HCT116 (cell line): ENCODE measurements around the gene ELAC1. TPM values are rescaled to one million over a fixed set of nuclear protein-coding genes. Genes with fewer than 3 reads are reported as not detected.
A peak's percentile ranks its signal among the peaks of the same experiment; 100 is the strongest.

ENCODE experiments used
- ATAC-seq: fragments of 200-7000 bp; cut with Tn5 transposase; 2 replicates; pipeline ENCODE4 v1.9.1; 2020; ENCODE audit warnings: mild to moderate bottlenecking, moderate library complexity
- BruUV-seq: library from RNA; stranded (reverse); fragments of 400-500 nt; replicated peaks from 2 replicates; lab custom pipeline; 2021; lab: Mats Ljungman, UMichigan
- CTCF ChIA-PET: fragments of 300-600 bp; sonication (Branson Sonifier 250); formaldehyde crosslinking; loops from one replicate; lab custom pipeline; 2021; ENCODE audit warnings: antibody characterized with exemption; lab: Charles Lee
- POLR2A ChIA-PET: fragments of 300-600, 350-600 bp; sonication (Branson Sonifier 250); formaldehyde crosslinking; loops from one replicate; lab custom pipeline; 2021; ENCODE audit warnings: antibody characterized with exemption; lab: Charles Lee
- RAD21 ChIA-PET, 2 experiments: fragments of 300-600 bp; sonication (Branson Sonifier 250); formaldehyde crosslinking; loops; one replicate each; lab custom pipeline; 2023; ENCODE audit warnings: low total read pairs in 2 of 2; ENCODE audit not compliant: uncharacterized antibody in 2 of 2, unreplicated experiment in 2 of 2, low non-redundant PET in 1 of 2; lab: Charles Lee
- DNase-seq: peaks from one replicate; pipeline ENCODE4 v3.0.0-alpha.2; 2010; ENCODE audit warnings: low read depth, low spot score
- H2AFZ ChIP-seq: fragments of 200-600 bp; shearing (Covaris generic), sonication (generic); 2 replicates; pipeline ENCODE4 v1.6.1; 2017; ENCODE audit warnings: low read depth, mixed run types, mixed read lengths, antibody characterized with exemption, low read length; ENCODE audit not compliant: poor library complexity, severe bottlenecking
- H3K27ac ChIP-seq: 2 replicates; pipeline ENCODE4 v1.5.1; 2012; ENCODE audit warnings: low read depth, low read length
- H3K27me3 ChIP-seq: fragments of 200-600 bp; sonication (generic); 2 replicates; pipeline ENCODE4 v1.6.1; 2016; ENCODE audit warnings: mixed run types, low read length, mixed read lengths; ENCODE audit not compliant: insufficient read depth
- H3K36me3 ChIP-seq, 2 experiments: fragments of 200-500 bp in 1 of 2; fragments of 200-600 bp in 1 of 2; sonication (Bioruptor generic) in 1 of 2; sonication (generic) in 1 of 2; 2 replicates each; pipeline versions ENCODE4 v1.5.1 to v1.6.1; 2014 to 2016; ENCODE audit warnings: low read length in 2 of 2, inconsistent platforms in 1 of 2, mixed read lengths in 1 of 2, mixed run types in 1 of 2; ENCODE audit not compliant: insufficient read depth in 2 of 2, control insufficient read depth in 1 of 2
- H3K4me1 ChIP-seq, 2 experiments: fragments of 200-600 bp in 1 of 2; sonication (generic) in 1 of 2; 2 replicates each; pipeline versions ENCODE4 v1.5.1 to v1.6.1; 2012 to 2017; ENCODE audit warnings: low read length in 2 of 2, inconsistent platforms in 1 of 2, mild to moderate bottlenecking in 1 of 2, mixed read lengths in 1 of 2, mixed run types in 1 of 2, moderate library complexity in 1 of 2; ENCODE audit not compliant: insufficient read depth in 2 of 2, control insufficient read depth in 1 of 2
- H3K4me2 ChIP-seq: fragments of 200-600 bp; sonication (generic); 2 replicates; pipeline ENCODE4 v1.6.1; 2017; ENCODE audit warnings: mixed run types, low read length, mixed read lengths
- H3K4me3 ChIP-seq, 2 experiments: fragments of 200-600 bp in 1 of 2; sonication (generic) in 1 of 2; replicated peaks in 1 of 2; 2 replicates each; pipeline ENCODE4 v1.5.1; 2011 to 2016; ENCODE audit warnings: low read length in 2 of 2, control low read depth in 1 of 2, low read depth in 1 of 2, mild to moderate bottlenecking in 1 of 2, mixed read lengths in 1 of 2, mixed run types in 1 of 2
- H3K79me2 ChIP-seq: fragments of 200-600 bp; sonication (generic); 2 replicates; pipeline ENCODE4 v1.6.1; 2017; ENCODE audit warnings: mild to moderate bottlenecking, mixed run types, low read length, moderate library complexity, mixed read lengths; ENCODE audit not compliant: insufficient read depth
- H3K9ac ChIP-seq: fragments of 200-600 bp; sonication (generic); 2 replicates; pipeline ENCODE4 v1.6.1; 2016; ENCODE audit warnings: low read length, mixed read lengths
- H3K9me2 ChIP-seq: fragments of 200-600 bp; sonication (generic), shearing (Covaris generic); 2 replicates; pipeline ENCODE4 v1.6.1; 2017; ENCODE audit warnings: mixed run types, mild to moderate bottlenecking, moderate library complexity; ENCODE audit not compliant: insufficient read depth
- H3K9me3 ChIP-seq, 2 experiments: fragments of 200-500 bp in 1 of 2; fragments of 200-600 bp in 1 of 2; sonication (Bioruptor generic) in 1 of 2; sonication (generic) in 1 of 2; 2 replicates each; pipeline ENCODE4 v1.6.1; 2014 to 2017; ENCODE audit warnings: low read length in 2 of 2, mixed read lengths in 2 of 2, inconsistent platforms in 1 of 2, low read depth in 1 of 2, mild to moderate bottlenecking in 1 of 2, mixed run types in 1 of 2, moderate library complexity in 1 of 2; ENCODE audit not compliant: control insufficient read depth in 1 of 2, insufficient read depth in 1 of 2
- H4K20me1 ChIP-seq: fragments of 200-600 bp; sonication (generic), shearing (Covaris generic); 2 replicates; pipeline ENCODE4 v1.6.1; 2017; ENCODE audit warnings: mixed run types, mild to moderate bottlenecking, moderate library complexity; ENCODE audit not compliant: insufficient read depth
- CBX3 ChIP-seq: IDR thresholded peaks from 2 replicates; pipeline ENCODE4 v1.6.1; 2012; ENCODE audit warnings: low read depth
- EGR1 ChIP-seq: IDR thresholded peaks from 2 replicates; pipeline ENCODE4 v1.6.1; 2012; ENCODE audit warnings: low read depth
- ELF1 ChIP-seq: IDR thresholded peaks from 2 replicates; pipeline ENCODE4 v1.6.1; 2012; ENCODE audit warnings: low read depth, borderline replicate concordance
- EZH2 ChIP-seq: fragments of 200-600 bp; sonication (generic); IDR thresholded peaks from 2 replicates; pipeline ENCODE4 v1.6.1; 2017; ENCODE audit warnings: antibody characterized with exemption, mixed run types
- EZH2phosphoT487 ChIP-seq: fragments of 200-600 bp; IDR thresholded peaks from 2 replicates; pipeline ENCODE4 v1.6.1; 2018; ENCODE audit warnings: antibody characterized with exemption, borderline replicate concordance
- FOSL1 ChIP-seq: IDR thresholded peaks from 2 replicates; pipeline ENCODE4 v1.6.1; 2012; ENCODE audit warnings: low read depth
- JUND ChIP-seq: IDR thresholded peaks from 2 replicates; pipeline ENCODE4 v1.6.1; 2012
- POLR2A ChIP-seq: IDR thresholded peaks from 2 replicates; pipeline ENCODE4 v1.7.0; 2011; ENCODE audit warnings: borderline replicate concordance; ENCODE audit not compliant: insufficient read depth, insufficient read length; ENCODE audit errors: extremely low read depth
- POLR2AphosphoS5 ChIP-seq: IDR thresholded peaks from 2 replicates; pipeline ENCODE4 v1.6.1; 2011; ENCODE audit warnings: mild to moderate bottlenecking, low read depth, low read length, moderate library complexity
- RAD21 ChIP-seq: IDR thresholded peaks from 2 replicates; pipeline ENCODE4 v1.6.1; 2012; ENCODE audit warnings: low read depth, mild to moderate bottlenecking
- SIN3A ChIP-seq: IDR thresholded peaks from 2 replicates; pipeline ENCODE4 v1.6.1; 2012; ENCODE audit warnings: low read depth
- SP1 ChIP-seq: IDR thresholded peaks from 2 replicates; pipeline ENCODE4 v1.6.1; 2012; ENCODE audit warnings: low read depth
- SRF ChIP-seq: IDR thresholded peaks from 2 replicates; pipeline ENCODE4 v1.6.1; 2012; ENCODE audit warnings: low read depth
- TCF7L2 ChIP-seq: IDR thresholded peaks from 2 replicates; pipeline ENCODE4 v1.7.0; 2011; ENCODE audit warnings: borderline replicate concordance, inconsistent platforms; ENCODE audit not compliant: insufficient read depth, insufficient read length; ENCODE audit errors: extremely low read depth
- YY1 ChIP-seq: IDR thresholded peaks from 2 replicates; pipeline ENCODE4 v1.6.1; 2011; ENCODE audit warnings: low read length, low read depth, moderate library complexity, mild to moderate bottlenecking; ENCODE audit not compliant: insufficient replicate concordance; ENCODE audit errors: extremely low read depth
- ZNF274 ChIP-seq: fragments of 200-500 bp; sonication (Bioruptor generic); IDR thresholded peaks from 2 replicates; pipeline ENCODE4 v1.6.1; 2014; ENCODE audit warnings: mild to moderate bottlenecking, low read depth, low read length, inconsistent platforms
- intact Hi-C: fragments of 100-400 bp; cut with micrococcal nuclease; formaldehyde crosslinking; loops from 2 replicates; pipeline ENCODE4 v1.10.0; 2022
- total RNA-seq: library from RNA; stranded (reverse); gene quantifications from one replicate; pipeline ENCODE4 v1.2.1, GENCODE V29; 2021; ENCODE audit not compliant: unreplicated experiment
- TF ChIP-seq, protein P1 (sequence below): IDR thresholded peaks from 2 replicates; pipeline ENCODE4 v1.6.1; 2012; ENCODE audit warnings: low read depth
- TF ChIP-seq, protein P2 (sequence below): IDR thresholded peaks from 2 replicates; pipeline ENCODE4 v1.6.1; 2012
- TF ChIP-seq, protein P3 (sequence below), 3 experiments: fragments of 200-600 bp in 1 of 3; sonication (generic) in 1 of 3; IDR thresholded peaks in 2 of 3; conservative IDR thresholded peaks in 1 of 3; 2 replicates each; pipeline ENCODE4 v1.5.1; 2012 to 2017; ENCODE audit warnings: low read depth in 2 of 3, low read length in 2 of 3, antibody characterized with exemption in 1 of 3, borderline replicate concordance in 1 of 3, control low read depth in 1 of 3, mild to moderate bottlenecking in 1 of 3, mixed read lengths in 1 of 3, mixed run types in 1 of 3, moderate library complexity in 1 of 3; ENCODE audit not compliant: insufficient read depth in 1 of 3
- TF ChIP-seq, protein P4 (sequence below): IDR thresholded peaks from 2 replicates; pipeline ENCODE4 v1.6.1; 2012

ELAC1 gene
- total RNA-seq, 1 experiment from 2014 or later, result 8.6 TPM

DNA sequence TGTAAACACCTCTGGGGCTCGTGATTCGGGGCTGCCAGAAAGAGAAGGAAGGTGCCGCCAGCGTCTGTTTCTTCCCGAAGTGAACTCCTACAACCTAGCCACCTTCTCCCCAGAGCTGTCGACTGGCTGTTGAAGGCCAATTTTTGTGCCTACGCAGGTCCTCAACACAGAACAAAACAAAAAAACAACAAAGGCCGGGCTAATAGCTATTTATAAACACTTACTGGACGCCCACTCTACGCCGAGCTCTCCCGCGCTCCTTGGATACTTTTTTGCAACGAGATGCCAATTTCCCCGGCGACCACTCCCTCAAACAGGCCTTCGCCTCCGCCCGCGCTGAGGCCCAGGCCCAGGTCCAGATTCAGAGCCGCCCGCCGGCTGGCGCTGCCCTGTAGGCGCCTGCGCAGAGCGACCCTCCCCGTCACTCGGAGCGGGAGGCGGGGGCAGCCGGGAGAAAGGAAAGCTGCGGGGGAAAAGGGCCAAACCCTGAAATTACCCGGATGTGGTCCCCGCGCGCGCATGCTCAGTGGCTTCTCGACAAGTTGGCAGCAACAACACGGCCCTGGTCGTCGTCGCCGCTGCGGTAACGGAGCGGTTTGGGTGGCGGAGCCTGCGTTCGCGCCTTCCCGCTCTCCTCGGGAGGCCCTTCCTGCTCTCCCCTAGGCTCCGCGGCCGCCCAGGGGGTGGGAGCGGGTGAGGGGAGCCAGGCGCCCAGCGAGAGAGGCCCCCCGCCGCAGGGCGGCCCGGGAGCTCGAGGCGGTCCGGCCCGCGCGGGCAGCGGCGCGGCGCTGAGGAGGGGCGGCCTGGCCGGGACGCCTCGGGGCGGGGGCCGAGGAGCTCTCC is 62.1 kb downstream of the ELAC1 start, which contains the start of gene SMAD4:
SMAD4 (plus strand) TSS at position 520 of the 843 bp plus-strand sequence. CDS start 16,834 bp downstream, outside the sequence.
- H3K4me1 ChIP-seq, result peaks cover 14 to 31% of the 10 kb centered on the region in 2 experiments; a peak in 3 of 4 replicates
- ChIA-PET RAD21 (no interaction called here), POLR2A (interaction anchor here (0.6 to 1.0 kb wide), 2 partner anchors 63 to 168 kb away, joined by 3 read pairs; partner anchors contain the start of gene MEX3C), CTCF (no interaction called here)
- peak within 1 kb of the TSS; percentile 98 for H3K27ac ChIP-seq
- ATAC-seq, result peak; percentile 87
- no peaks in the 10 kb centered on the region for H3K9me3 ChIP-seq
- H3K9me2 ChIP-seq, result no peaks in the 10 kb centered on the region
- H3K4me2 ChIP-seq, result peak within 1 kb of the TSS; percentile 86
- H3K4me3 ChIP-seq, result peak within 1 kb of the TSS; percentile 67 to 68
- H4K20me1 ChIP-seq, result peaks cover 22% of the 10 kb centered on the region
- H3K79me2 ChIP-seq, result peaks cover 44% of the 10 kb centered on the region
- BruUV-seq, result TSS peak; percentile 66
- H3K9ac ChIP-seq, result peak within 1 kb of the TSS; percentile 66
- peaks cover 3 to 5% of the 10 kb centered on the region in 2 experiments; a peak in 2 of 4 replicates for H3K36me3 ChIP-seq
- peak; percentile 86 for DNase-seq
- no peaks in the 10 kb centered on the region for H3K27me3 ChIP-seq
- H2AFZ ChIP-seq, result no peak within 1 kb of the TSS
- intact Hi-C loops, result loop anchor here (5.0 kb wide), 2 partner anchors 63 to 208 kb away; partner anchors contain the start of genes ELAC1 and MRO
- TF ChIP-seq, protein P1, sequence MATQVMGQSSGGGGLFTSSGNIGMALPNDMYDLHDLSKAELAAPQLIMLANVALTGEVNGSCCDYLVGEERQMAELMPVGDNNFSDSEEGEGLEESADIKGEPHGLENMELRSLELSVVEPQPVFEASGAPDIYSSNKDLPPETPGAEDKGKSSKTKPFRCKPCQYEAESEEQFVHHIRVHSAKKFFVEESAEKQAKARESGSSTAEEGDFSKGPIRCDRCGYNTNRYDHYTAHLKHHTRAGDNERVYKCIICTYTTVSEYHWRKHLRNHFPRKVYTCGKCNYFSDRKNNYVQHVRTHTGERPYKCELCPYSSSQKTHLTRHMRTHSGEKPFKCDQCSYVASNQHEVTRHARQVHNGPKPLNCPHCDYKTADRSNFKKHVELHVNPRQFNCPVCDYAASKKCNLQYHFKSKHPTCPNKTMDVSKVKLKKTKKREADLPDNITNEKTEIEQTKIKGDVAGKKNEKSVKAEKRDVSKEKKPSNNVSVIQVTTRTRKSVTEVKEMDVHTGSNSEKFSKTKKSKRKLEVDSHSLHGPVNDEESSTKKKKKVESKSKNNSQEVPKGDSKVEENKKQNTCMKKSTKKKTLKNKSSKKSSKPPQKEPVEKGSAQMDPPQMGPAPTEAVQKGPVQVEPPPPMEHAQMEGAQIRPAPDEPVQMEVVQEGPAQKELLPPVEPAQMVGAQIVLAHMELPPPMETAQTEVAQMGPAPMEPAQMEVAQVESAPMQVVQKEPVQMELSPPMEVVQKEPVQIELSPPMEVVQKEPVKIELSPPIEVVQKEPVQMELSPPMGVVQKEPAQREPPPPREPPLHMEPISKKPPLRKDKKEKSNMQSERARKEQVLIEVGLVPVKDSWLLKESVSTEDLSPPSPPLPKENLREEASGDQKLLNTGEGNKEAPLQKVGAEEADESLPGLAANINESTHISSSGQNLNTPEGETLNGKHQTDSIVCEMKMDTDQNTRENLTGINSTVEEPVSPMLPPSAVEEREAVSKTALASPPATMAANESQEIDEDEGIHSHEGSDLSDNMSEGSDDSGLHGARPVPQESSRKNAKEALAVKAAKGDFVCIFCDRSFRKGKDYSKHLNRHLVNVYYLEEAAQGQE, result no peak
- TF ChIP-seq, protein P2, sequence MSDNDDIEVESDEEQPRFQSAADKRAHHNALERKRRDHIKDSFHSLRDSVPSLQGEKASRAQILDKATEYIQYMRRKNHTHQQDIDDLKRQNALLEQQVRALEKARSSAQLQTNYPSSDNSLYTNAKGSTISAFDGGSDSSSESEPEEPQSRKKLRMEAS, result peak; percentile 47; the same call in 1 of the 2 replicates
- no peak for TF ChIP-seq FOSL1
- peak; percentile 4; the same call in 1 of the 2 replicates for TF ChIP-seq SIN3A
- peak; percentile 46; the same call in 1 of the 2 replicates for TF ChIP-seq EGR1
- peak; percentile 96 for TF ChIP-seq POLR2AphosphoS5
- peak; percentile 83 for TF ChIP-seq POLR2A
- TF ChIP-seq SP1, result no peak
- TF ChIP-seq TCF7L2, result no peak
- TF ChIP-seq RAD21, result no peak
- no peak for TF ChIP-seq EZH2phosphoT487
- no peak for TF ChIP-seq CBX3
- no peak for TF ChIP-seq YY1
- no peak for TF ChIP-seq SRF
- TF ChIP-seq, protein P3, sequence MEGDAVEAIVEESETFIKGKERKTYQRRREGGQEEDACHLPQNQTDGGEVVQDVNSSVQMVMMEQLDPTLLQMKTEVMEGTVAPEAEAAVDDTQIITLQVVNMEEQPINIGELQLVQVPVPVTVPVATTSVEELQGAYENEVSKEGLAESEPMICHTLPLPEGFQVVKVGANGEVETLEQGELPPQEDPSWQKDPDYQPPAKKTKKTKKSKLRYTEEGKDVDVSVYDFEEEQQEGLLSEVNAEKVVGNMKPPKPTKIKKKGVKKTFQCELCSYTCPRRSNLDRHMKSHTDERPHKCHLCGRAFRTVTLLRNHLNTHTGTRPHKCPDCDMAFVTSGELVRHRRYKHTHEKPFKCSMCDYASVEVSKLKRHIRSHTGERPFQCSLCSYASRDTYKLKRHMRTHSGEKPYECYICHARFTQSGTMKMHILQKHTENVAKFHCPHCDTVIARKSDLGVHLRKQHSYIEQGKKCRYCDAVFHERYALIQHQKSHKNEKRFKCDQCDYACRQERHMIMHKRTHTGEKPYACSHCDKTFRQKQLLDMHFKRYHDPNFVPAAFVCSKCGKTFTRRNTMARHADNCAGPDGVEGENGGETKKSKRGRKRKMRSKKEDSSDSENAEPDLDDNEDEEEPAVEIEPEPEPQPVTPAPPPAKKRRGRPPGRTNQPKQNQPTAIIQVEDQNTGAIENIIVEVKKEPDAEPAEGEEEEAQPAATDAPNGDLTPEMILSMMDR (IDR thresholded peaks at IDR 0.05 in 2 of 3, conservative IDR thresholded peaks at IDR 0.05 in 1 of 3; ENCODE audit: borderline replicate concordance in 1 of 3, insufficient read depth in 1 of 3, low read depth in 2 of 3, low read length in 2 of 3), result no peak
- no peak for TF ChIP-seq EZH2
- TF ChIP-seq, protein P4, sequence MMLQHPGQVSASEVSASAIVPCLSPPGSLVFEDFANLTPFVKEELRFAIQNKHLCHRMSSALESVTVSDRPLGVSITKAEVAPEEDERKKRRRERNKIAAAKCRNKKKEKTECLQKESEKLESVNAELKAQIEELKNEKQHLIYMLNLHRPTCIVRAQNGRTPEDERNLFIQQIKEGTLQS, result no peak
- no peak for TF ChIP-seq ELF1
- TF ChIP-seq ZNF274, result no peak
- no peak for TF ChIP-seq JUND
